ENCODE data around the gene MYO16. TPM values are rescaled to one million over a fixed set of nuclear protein-coding genes. Genes with fewer than 3 reads are reported as not detected.

Gene MYO16
- total and polyA plus RNA-seq, 2 of the 4 experiments (the other 2 are of a cell fraction) = under 0.01 to 0.03 TPM

- dilution Hi-C loops (cut with HindIII; ENCODE audit: low sequenced_read_pairs, unreplicated experiment) (no loop called here), intact Hi-C loops (cut with micrococcal nuclease) (no loop called here), in situ Hi-C loops (cut with MboI; ENCODE audit: low sequenced_read_pairs) (no loop called here)
- H2BK15ac ChIP-seq (ENCODE audit: low read depth, low read length) = no peak overlapping the region
- no peak overlapping the region for H2AK5ac ChIP-seq (ENCODE audit: low read depth, low read length)
- no peak overlapping the region for H3K4me3 ChIP-seq (ENCODE audit: insufficient read depth, low read depth, low read length)
- H2BK20ac ChIP-seq (ENCODE audit: low read depth, low read length) = no peak overlapping the region
- H3K4me2 ChIP-seq (ENCODE audit: low read depth, low read length) = no peak overlapping the region
- ATAC-seq (ENCODE audit: low read depth) (no peak), DNase-seq (no peak)
- no peak overlapping the region for H2AK9ac ChIP-seq (replicated peaks; ENCODE audit: low read depth, low read length, poor library complexity)
- H4K8ac ChIP-seq (ENCODE audit: low read depth in 2 of 2, low read length in 2 of 2) = no peak overlapping the region
- no peak overlapping the region for H3K4ac ChIP-seq (ENCODE audit: low read depth, low read length)
- 0 out of 2 replicates have a peak, but pooled peaks cover 2% of the 10 kb centered on the region for H3K9me3 ChIP-seq (ENCODE audit: control insufficient read depth, insufficient read depth, low read length)
- no peak overlapping the region for H3K56ac ChIP-seq (ENCODE audit: extremely low read depth, insufficient read depth, low read length)
- no TSS peak for BruUV-seq (replicated peaks)
- H3K23ac ChIP-seq (ENCODE audit: low read depth, low read length) = no peak overlapping the region
- H2AFZ ChIP-seq (replicated peaks; ENCODE audit: low read length, poor library complexity) = no peak overlapping the region
- H3K14ac ChIP-seq (replicated peaks; ENCODE audit: low read depth, low read length) = no peak overlapping the region
- no peak overlapping the region for H4K91ac ChIP-seq (ENCODE audit: insufficient read depth, low read depth, low read length)
- no peak overlapping the region for H2BK120ac ChIP-seq (ENCODE audit: low read depth, low read length)
- H3K36me3 ChIP-seq (ENCODE audit: control insufficient read depth, insufficient read depth, low read length) = no peaks in the 10 kb centered on the region
- no peaks in the 10 kb centered on the region for H3K79me1 ChIP-seq (ENCODE audit: low read depth in 1 of 2, low read length in 2 of 2)
- H3K27me3 ChIP-seq (ENCODE audit: control insufficient read depth, insufficient read depth, low read length) = no peaks in the 10 kb centered on the region
- no peaks in the 10 kb centered on the region for H3K4me1 ChIP-seq (ENCODE audit: control insufficient read depth, insufficient read depth, low read length)
- TF ChIP-seq USF2 (IDR thresholded peaks at IDR 0.05; ENCODE audit: low read depth, low read length) (no peak), FOS (IDR thresholded peaks at IDR 0.05; ENCODE audit: low read depth, low read length) (no peak), MAFK (IDR thresholded peaks at IDR 0.05; ENCODE audit: low read depth, low read length) (no peak), ELK1 (IDR thresholded peaks at IDR 0.05; ENCODE audit: borderline replicate concordance, low read depth, low read length) (no peak), RFX5 (IDR thresholded peaks at IDR 0.05; ENCODE audit: low read depth, low read length) (no peak), MXI1 (IDR thresholded peaks at IDR 0.05; ENCODE audit: borderline replicate concordance, low read depth, low read length) (no peak), BHLHE40 (IDR thresholded peaks at IDR 0.05; ENCODE audit: low read depth, low read length) (no peak), POLR2A (IDR thresholded peaks at IDR 0.05; ENCODE audit: low read depth, low read length) (no peak), SMC3 (IDR thresholded peaks at IDR 0.05; ENCODE audit: low read depth, low read length) (no peak), CTCF (conservative IDR thresholded peaks at IDR 0.05; ENCODE audit: low read depth, low read length) (no peak), MAZ (IDR thresholded peaks at IDR 0.05; ENCODE audit: borderline replicate concordance, low read depth, low read length) (no peak), RAD21 (IDR thresholded peaks at IDR 0.05; ENCODE audit: low read length) (no peak), CHD1 (IDR thresholded peaks at IDR 0.05; ENCODE audit: low read depth, low read length) (no peak), RCOR1 (IDR thresholded peaks at IDR 0.05; ENCODE audit: insufficient replicate concordance, low read length) (no peak), NFE2L2 (IDR thresholded peaks at IDR 0.05; ENCODE audit: low read depth, low read length) (no peak)
- no peak overlapping the region for H3K9ac ChIP-seq (ENCODE audit: low read depth, low read length)
- H3K27ac ChIP-seq (ENCODE audit: insufficient read depth, low read length) = no peak overlapping the region
- no peak overlapping the region for H2BK5ac ChIP-seq (ENCODE audit: low read depth, low read length, poor library complexity, severe bottlenecking)
- no peaks in the 10 kb centered on the region; the same call in 1 of the 2 replicates for H4K20me1 ChIP-seq (ENCODE audit: insufficient read depth, low read length)
- H4K5ac ChIP-seq (ENCODE audit: low read depth, low read length) = no peak overlapping the region
- no peak overlapping the region for H3K18ac ChIP-seq (ENCODE audit: low read depth, low read length)
- 33% methylated on average over 1 of the region's 4 CpGs; no CpG with 5 or more reads in 1 of the 2 experiments for WGBS, 2 experiments (ENCODE audit: extremely low coverage in 2 of 2, insufficient read length in 1 of 2)
- ChIA-PET POLR2A (ENCODE audit: unreplicated experiment) (no interaction called here), CTCF (no interaction called here)
- H3K9me1 ChIP-seq (ENCODE audit: insufficient read depth, low read length) = no peaks in the 10 kb centered on the region
Observed at GRCh38 chr13:108705031-108705430, 75.6 kb downstream of the MYO16 start.
